ENCODE measurements around the gene APCDD1L.
A peak's percentile ranks its signal among the peaks of the same experiment; 100 is the strongest.
"Not testable (repeated sequence)": the region's sequence is repeated elsewhere in the genome, so short reads cannot be mapped to it uniquely, and the experiment has no call there.

APCDD1L gene

GRCh38 chr20:58417438-58417837, 97.8 kb downstream of the APCDD1L start:
- Histone ChIP-seq H3K9me3 (replicated peaks in 1 of 11) (peaks cover 0 to 20% (median 17%) of the 10 kb centered on the region in 11 experiments; a peak in 20 of 22 replicates), H3K4me1 (peaks cover 3 to 15% (median 9%) of the 10 kb centered on the region in 10 experiments; a peak in 12 of 20 replicates), H3K27ac (no peak overlapping the region), H3K4me2 (no peak overlapping the region), H3K9ac (no peak overlapping the region), H4K20me1 (peaks cover 26 to 75% (median 61%) of the 10 kb centered on the region in 11 experiments; a peak in 19 of 22 replicates), H3K36me3 (peaks cover 48 to 68% (median 61%) of the 10 kb centered on the region in 11 experiments), H3K27me3 (no peaks in the 10 kb centered on the region), H3K4me3 (no peak overlapping the region)
- TF ChIP-seq Cebpa-rat (IDR thresholded peaks at IDR 0.05) = no peak

DNA sequence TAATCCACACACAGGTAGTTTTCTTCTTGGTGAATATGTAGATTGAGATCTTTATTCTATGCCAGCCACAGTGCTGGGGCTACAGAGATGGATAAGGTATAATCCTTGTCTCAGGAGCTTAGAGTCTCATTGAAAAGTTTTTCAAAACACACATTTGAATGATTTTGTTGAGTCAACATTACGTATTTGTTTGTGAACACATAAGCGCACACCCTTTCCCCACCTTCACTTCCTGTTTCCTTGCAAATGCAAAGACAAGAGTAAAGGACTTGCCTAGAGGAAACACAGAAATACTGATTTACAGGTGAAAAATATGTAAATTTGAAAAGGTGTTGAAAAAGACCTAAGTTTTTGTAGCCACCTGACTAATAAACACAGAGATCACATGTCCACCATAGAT, 98.4 kb downstream of the APCDD1L start:
- TF ChIP-seq Cebpa-rat (IDR thresholded peaks at IDR 0.05) = no peak
- Histone ChIP-seq H3K4me2 (peak overlapping the region in 3 of 11 experiments; percentile 2 to 22 (median 20); a peak in 3 of 22 replicates), H3K36me3 (peaks cover 42 to 68% (median 61%) of the 10 kb centered on the region in 11 experiments), H3K4me3 (no peak overlapping the region), H3K27ac (no peak overlapping the region), H4K20me1 (peaks cover 26 to 73% (median 55%) of the 10 kb centered on the region in 11 experiments; a peak in 19 of 22 replicates), H3K9ac (no peak overlapping the region), H3K27me3 (no peaks in the 10 kb centered on the region), H3K9me3 (replicated peaks in 1 of 11) (peaks cover 0 to 26% (median 23%) of the 10 kb centered on the region in 11 experiments; a peak in 20 of 22 replicates), H3K4me1 (peaks cover 3 to 15% (median 9%) of the 10 kb centered on the region in 10 experiments; a peak in 12 of 20 replicates)

- Histone ChIP-seq H3K4me1 (peaks cover 3 to 15% (median 9%) of the 10 kb centered on the region in 10 experiments; a peak in 12 of 20 replicates), H3K4me3 (no peak overlapping the region), H4K20me1 (peaks cover 26 to 72% (median 51%) of the 10 kb centered on the region in 11 experiments; a peak in 19 of 22 replicates), H3K4me2 (peak overlapping the region in 7 of 11 experiments; percentile 2 to 40 (median 20); a peak in 3 of 22 replicates), H3K27me3 (no peaks in the 10 kb centered on the region), H3K9ac (no peak overlapping the region), H3K36me3 (peaks cover 43 to 68% (median 61%) of the 10 kb centered on the region in 11 experiments), H3K9me3 (replicated peaks in 1 of 11) (peaks cover 7 to 34% (median 30%) of the 10 kb centered on the region in 11 experiments; a peak in 20 of 22 replicates), H3K27ac (no peak overlapping the region)
- no peak for TF ChIP-seq Cebpa-rat (IDR thresholded peaks at IDR 0.05)
Measured at GRCh38 chr20:58416057-58416456, 99.1 kb downstream of the APCDD1L start.

- H3K9ac ChIP-seq, H3K27ac ChIP-seq, H3K4me2 ChIP-seq, H3K27me3 ChIP-seq, H3K4me3 ChIP-seq: not testable (repeated sequence)
- Histone ChIP-seq H4K20me1 (peaks cover 22 to 71% (median 43%) of the 10 kb centered on the region in 11 experiments; a peak in 19 of 22 replicates), H3K9me3 (replicated peaks in 1 of 11) (peaks cover 17 to 47% (median 43%) of the 10 kb centered on the region in 11 experiments; a peak in 20 of 22 replicates), H3K4me1 (peaks cover 3 to 15% (median 9%) of the 10 kb centered on the region in 10 experiments; a peak in 12 of 20 replicates), H3K36me3 (peaks cover 37 to 68% (median 60%) of the 10 kb centered on the region in 11 experiments)
Measured at GRCh38 chr20:58414786-58415185, 100.4 kb downstream of the APCDD1L start.

- H3K27me3 ChIP-seq, H3K27ac ChIP-seq, H3K4me3 ChIP-seq, H3K9ac ChIP-seq, H3K4me2 ChIP-seq: not testable (repeated sequence)
- peaks cover 17 to 52% (median 45%) of the 10 kb centered on the region in 11 experiments; a peak in 20 of 22 replicates for H3K9me3 ChIP-seq (replicated peaks in 1 of 11)
- peaks cover 32 to 67% (median 54%) of the 10 kb centered on the region in 11 experiments for H3K36me3 ChIP-seq
- peaks cover 3 to 15% (median 11%) of the 10 kb centered on the region in 10 experiments; a peak in 12 of 20 replicates for H3K4me1 ChIP-seq
- peaks cover 22 to 68% (median 39%) of the 10 kb centered on the region in 11 experiments; a peak in 19 of 22 replicates for H4K20me1 ChIP-seq
Measured at GRCh38 chr20:58414216-58414615, 101.0 kb downstream of the APCDD1L start.

Data from BLaER1 treated with 17β-estradiol and CSF1 and Interleukin-3, amounts not matched to agents 10 nM and 100 nM (cell line).